ENCODE measurements around the gene RPGRIP1.
"Not testable (repeated sequence)": the region's sequence is repeated elsewhere in the genome, so short reads cannot be mapped to it uniquely, and the experiment has no call there.

DNA sequence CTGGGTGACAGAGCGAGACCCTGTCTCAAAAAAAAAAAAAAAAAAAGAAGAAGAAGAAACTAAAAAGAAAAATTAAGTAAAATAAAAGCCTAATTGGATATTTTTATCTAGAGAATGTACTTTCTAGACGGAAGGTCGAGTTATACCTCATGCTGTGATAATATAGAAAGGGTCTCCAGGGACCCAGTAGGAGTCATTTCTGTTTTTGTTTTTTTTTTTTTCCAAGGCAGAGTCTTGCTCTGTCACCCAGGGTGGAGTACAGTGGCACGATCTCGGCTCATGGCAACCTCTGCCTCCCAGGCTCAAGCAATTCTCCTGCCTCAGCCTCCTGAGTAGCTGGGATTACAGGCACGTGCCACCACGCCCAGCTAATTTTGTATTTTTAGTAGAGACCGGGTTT lies 14.1 kb downstream of the RPGRIP1 start:
- TF ChIP-seq POLR2A, POLR2AphosphoS5 (IDR thresholded peaks at IDR 0.05): not testable (repeated sequence)
- TF ChIP-seq, protein P1, sequence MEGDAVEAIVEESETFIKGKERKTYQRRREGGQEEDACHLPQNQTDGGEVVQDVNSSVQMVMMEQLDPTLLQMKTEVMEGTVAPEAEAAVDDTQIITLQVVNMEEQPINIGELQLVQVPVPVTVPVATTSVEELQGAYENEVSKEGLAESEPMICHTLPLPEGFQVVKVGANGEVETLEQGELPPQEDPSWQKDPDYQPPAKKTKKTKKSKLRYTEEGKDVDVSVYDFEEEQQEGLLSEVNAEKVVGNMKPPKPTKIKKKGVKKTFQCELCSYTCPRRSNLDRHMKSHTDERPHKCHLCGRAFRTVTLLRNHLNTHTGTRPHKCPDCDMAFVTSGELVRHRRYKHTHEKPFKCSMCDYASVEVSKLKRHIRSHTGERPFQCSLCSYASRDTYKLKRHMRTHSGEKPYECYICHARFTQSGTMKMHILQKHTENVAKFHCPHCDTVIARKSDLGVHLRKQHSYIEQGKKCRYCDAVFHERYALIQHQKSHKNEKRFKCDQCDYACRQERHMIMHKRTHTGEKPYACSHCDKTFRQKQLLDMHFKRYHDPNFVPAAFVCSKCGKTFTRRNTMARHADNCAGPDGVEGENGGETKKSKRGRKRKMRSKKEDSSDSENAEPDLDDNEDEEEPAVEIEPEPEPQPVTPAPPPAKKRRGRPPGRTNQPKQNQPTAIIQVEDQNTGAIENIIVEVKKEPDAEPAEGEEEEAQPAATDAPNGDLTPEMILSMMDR (IDR thresholded peaks at IDR 0.05) = not testable (repeated sequence)

All from breast epithelium (tissue), 3 donors.